NAMALWA (cell line): ENCODE data around the gene BHLHE40.

Source experiments
- DNase-seq: peaks from one replicate; pipeline ENCODE4 v3.0.0-alpha.2; 2015; ENCODE audit warnings: low spot score

The BHLHE40 gene

DNA sequence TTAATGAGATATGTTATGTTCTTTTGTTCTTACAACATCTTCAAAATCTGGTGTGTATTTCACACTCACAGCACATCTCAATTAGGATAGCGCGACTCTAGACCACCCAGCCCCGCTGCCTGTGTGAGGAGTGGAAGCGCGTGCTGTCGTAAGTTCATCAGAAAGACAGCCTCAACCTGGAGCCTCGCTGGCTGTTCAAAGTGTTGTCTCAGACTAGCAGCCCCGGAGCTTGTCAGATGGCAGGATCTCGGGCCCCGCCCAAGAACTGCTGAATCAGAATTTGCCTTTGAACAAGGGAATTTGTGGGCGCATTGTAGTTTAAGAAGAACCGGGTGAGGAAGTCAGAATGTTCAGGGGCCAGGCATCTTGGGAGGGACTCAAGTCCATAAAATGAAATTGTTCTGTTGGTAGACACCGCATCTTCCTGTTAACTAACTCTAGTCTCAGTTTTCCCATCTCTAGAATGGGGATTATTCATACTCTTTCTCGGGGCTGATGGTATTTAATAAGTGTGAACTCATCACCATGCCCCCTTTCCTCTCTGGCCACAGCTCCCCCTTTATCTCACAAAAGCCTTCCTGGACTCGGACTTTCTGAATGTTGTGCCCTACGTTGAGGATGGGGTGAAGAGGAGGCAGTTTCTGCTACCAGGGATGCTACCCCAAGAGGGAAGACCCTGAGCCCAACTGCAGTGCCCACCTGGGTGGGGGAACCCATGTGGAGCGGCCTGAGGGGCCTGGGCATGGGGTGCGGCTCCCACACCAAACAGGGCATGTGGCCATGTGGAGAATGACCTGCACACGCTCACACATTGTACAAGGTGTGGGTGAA is 40.4 kb downstream of the BHLHE40 start:
- DNase-seq = no peak

GRCh38 chr3:5020242-5020722 is 41.0 kb downstream of the BHLHE40 start:
- DNase-seq = no peak

DNA sequence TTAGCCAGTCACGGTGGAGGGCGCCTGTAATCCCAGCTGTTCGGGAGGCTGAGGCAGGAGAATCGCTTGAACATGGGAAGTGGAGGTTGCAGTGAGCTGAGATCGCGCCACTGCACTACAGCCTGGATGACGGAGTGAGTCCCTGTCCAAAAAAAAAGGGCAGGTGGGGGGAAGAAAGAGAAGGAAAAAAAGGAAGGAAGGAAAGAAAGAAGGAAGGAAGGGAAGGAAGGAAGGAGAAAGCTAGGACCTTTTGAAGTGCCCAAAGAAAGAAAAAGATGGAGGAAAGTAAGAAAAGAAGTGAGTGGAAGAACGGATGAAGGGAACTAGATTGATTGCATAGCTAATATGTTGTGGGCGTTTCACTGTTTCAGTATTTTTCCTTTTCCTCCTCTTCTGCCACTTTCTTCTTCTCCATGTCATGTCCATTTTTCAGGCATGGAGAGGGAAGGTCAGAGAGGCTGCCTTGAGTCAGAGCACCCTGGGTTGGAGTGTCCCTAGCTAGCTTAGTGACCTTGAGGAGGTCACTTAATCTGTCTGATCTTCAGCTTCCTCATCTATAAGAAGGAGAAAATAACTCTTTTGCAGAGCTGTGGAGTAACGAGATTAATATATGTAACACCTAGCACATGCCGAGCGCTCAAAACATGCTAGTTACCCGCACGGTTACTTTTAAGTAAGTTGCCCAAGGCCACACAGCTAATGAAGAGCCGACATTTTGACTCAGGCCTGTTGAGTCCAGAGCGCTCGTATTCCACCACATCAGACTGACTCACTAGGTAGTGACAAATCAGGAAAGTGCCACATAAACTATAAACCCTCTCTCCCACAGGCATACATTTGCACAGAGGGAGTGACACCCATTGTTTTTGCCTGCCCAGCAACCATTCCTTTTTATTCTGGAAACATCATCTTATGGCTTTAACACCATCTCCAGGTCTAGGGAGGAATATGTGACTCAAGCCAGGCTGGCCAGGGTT is 42.2 kb downstream of the BHLHE40 start:
- DNase-seq = no peak

- no peak for DNase-seq
Measured at GRCh38 chr3:5022187-5022965, 43.1 kb downstream of the BHLHE40 start.

- DNase-seq = no peak
Measured at GRCh38 chr3:5022966-5023776, 43.9 kb downstream of the BHLHE40 start.

GRCh38 chr3:5023777-5024346 is 44.6 kb downstream of the BHLHE40 start:
- DNase-seq = no peak

DNA sequence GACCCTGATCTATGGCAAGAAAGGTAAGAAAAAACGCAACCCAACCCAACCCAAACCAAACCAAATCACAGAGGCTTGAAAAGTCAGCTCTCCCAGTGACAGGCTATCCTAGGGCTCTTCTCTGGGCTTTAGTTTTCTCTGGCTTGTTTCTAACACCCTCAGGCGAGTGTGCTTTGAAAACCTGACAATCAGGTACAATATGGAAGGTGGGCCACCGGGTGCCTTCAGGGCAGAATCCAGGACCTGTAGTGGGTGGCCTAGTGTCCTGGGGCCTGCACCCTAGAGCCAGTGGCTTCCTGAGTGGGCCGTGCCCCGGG is 46.8 kb downstream of the BHLHE40 start:
- DNase-seq = no peak

DNA sequence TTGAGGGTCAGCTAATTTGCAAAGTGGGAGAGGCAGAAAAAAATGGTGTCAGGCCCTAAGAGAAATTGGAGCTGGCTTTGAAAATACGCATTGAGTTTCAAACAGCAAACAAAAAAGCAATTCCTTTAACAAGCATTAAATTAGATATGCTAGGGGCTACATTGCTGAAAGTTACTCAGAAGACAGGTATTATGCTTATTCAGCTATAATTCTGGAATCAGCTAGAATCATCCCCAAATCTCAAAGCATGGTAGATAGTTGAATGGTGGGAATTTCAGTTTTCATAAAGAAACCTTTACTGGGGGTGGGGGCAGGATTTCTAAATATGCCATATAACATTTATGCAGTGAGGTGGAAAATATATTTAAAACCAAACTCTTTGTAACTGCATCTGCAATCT is 50.5 kb downstream of the BHLHE40 start:
- DNase-seq = no peak

GRCh38 chr3:5030152-5030551 is 50.9 kb downstream of the BHLHE40 start:
- DNase-seq = no peak

- DNase-seq = no peak
Measured at GRCh38 chr3:5032844-5033243, 53.6 kb downstream of the BHLHE40 start.
